HG02678 (cell line): ENCODE results near the gene SLAIN1.

Experiments used
- ATAC-seq: cut with Tn5 transposase; IDR thresholded peaks from one replicate; pipeline ENCODE4 v1.9.1; 2021; ENCODE audit warnings: mild to moderate bottlenecking, moderate library complexity; ENCODE audit not compliant: unreplicated experiment

The SLAIN1 gene

DNA sequence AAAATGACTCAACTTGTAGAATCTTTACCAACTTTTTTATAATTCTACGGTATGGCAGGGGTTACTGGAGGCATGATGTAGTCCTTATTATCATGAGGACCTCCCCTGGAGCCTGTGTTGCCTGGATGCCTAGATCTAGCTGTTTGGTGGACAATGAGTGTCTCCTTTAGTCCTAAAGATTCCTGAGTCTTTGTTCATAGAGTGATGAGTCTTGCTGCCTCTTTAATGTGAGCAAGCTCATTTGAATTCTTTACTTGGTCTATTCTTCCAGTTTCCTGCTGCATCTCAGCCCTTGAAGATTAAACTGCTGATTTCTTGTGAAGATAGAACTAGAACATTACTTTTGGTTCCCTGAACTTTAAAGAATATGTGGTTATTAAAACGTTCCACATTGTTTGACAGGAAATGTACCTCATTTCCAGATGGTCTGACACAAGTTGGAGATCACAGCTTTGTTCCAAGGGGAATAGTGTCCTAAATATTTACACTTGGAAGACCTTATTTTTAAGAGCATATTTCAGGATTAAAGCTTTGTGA is 51.9 kb downstream of the SLAIN1 start:
- ATAC-seq: no peak

DNA sequence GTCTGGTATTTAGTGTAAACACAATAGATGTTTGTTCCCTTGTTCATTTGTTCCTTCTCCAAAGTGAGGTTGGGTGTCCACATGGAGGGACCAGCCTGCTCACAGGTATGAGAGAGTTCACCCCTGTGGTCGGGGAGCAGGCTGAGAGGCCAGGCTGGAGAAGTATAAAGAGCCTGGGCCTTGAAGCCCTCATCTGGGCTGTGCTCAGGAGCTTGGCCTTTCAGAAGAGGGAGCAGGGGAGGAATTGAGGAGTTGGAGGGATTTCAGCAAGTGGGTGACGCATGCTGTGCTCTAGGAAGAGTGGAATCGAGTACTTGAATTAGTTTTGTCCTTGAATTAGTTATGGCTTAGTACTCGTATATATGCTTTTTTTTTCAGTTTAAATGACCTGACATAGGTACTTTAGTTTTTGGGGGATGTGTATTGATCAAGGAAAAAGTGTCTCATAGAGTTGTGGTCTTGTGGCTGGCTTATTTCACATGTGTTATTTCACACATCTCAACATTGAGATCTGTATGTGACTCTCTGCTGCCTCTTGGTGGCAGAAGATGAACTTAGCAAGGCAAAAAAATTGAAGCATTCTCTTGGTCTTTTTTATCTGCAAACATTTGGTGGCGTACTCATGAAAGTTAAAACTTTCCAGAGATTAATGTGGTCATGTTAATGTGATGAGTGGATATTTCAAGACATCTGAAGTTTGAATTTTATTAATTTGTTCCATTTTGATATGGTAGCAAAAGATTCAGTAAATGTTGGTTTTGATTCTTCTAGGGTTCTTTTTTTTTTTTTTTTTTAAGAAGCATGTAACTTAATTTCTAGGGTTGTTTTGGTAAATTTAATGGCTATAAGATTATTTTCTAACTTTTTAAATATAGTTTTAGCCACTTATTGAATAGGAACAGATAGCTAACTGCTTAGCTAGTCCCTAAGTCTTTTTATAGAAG is 54.3 kb downstream of the SLAIN1 start:
- peak; percentile 76 for ATAC-seq

DNA sequence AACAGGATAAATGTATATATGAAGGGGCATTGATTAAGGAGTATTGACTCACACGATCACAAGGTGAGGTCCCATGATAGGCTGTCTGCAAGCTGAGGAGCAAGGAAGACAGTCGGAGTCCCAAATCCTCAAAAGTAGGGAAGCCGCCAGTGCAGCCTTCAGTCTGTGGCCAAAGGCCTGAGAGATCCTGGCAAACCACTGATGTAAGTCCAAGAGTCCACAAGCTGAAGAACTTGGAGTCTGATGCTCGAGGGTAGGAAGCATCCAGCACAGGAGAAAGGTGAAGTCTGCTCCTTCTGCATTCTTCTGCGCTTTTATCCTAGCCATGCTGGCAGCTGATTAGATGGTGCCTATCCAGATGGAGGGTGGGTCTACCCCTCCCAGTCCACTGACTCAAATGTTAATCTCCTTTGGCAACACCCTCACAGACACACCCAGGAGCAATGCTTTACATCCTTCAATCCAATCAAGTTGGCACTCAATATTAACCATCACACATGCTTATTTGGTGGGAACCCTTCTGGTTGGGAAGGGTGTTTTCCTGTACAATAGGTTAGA is 55.1 kb downstream of the SLAIN1 start:
- no peak for ATAC-seq

DNA sequence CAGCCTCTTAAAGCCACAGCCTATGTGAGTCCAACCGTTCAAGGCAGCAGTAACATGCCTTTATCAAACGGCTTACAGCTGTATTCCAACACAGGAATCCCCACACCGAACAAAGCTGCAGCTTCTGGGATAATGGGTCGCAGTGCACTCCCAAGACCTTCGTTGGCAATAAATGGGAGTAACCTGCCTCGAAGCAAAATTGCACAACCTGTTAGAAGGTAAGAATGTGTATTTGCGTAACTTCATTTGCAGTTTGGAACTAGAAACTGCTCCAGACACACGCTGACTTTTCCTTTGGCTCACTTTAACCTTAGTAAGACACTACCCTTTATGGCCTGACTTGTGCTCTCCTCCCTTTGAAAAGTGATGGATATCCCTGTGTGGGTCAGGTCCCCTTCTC is 63.4 kb downstream of the SLAIN1 start:
- no peak for ATAC-seq

DNA sequence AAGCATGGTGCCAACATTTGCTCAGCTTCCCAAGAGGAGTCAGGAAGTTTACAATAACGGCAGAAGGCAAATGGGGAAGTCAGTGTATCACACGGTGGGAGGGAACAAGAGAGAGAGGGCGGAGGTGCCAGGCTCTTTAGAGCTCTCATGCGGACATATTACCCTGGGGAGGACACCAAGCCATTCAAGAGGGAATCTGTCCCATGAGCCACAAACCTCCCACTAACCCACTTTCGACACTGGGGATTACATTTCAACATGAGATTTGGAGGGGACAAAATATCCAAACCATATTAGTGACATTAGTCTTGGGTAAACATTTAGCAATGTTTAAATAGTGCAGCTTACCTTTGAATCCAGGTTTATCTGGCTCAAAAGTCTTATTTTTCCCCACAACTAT is 69.9 kb downstream of the SLAIN1 start:
- ATAC-seq: no peak

DNA sequence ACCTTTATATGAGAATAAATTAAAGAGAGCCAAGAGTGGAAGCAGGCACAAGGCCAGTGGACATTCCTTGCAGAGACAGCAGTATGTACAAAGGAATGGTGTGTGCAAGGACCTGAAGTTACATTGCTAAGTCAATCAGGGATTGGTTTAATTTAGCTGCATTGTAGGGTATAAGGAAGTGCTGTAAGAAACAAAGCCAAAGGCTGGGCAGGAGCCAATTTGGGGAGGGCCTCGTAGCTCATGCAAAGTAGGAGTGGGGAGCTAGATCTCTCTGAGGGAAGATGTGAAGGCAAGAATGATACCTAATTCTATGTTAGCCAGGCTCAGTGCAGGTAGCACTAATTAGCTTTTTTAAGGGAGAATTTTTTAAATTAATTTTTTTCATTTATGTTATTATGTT is 76.7 kb downstream of the SLAIN1 start:
- ATAC-seq: no peak

DNA sequence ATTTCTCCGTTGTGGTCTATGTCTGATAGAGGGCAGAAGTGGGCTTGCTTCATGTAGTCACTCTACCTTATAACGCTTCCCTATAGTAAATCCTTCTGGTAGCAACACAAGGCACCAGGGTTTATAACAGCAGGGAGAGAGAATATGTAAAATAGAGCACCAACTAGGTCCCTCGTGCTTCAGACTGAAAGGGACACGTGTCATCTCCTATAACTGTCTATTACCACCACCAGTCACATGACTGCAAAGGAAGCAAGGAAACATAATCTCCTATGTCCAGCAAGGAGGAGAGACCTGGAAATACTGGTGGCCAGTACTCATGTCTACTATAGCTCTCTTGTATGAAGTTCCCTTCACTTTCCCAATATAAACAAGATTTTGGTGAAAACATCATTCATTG is 79.2 kb downstream of the SLAIN1 start:
- ATAC-seq: no peak

DNA sequence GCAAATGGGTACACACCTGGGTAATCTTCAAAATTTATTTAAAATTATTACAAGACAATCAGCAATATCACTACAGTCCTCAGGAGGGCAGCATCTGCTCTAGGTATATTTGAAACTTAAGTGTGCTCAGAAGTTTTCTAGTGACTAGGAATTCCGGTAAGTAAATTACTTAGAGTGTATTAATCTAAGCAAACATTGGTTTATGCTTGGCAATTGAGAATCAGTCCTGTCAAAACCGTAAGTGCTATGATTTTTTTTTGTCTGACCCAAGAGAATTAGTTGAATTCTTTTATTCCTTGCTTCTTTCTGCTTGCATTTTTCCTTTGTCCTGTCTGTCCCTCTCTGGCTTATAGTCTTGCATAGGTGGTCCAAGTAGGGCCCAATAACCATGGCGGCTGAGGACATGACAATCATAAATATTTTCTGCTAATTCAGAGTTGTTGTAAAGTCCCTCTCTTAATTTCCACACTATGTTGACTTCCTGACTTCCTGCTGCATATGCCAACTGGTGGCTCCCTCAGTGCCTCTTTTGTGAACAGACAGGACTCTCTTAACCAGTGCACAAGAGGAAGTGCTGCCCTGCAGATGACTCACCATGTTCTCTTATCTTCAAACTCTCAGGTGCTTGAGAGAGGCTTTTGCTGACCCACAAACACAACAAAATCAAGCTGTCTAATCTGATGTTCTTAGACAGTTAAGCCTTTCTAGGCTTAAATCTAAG is 82.2 kb downstream of the SLAIN1 start:
- ATAC-seq: peak; percentile 74

DNA sequence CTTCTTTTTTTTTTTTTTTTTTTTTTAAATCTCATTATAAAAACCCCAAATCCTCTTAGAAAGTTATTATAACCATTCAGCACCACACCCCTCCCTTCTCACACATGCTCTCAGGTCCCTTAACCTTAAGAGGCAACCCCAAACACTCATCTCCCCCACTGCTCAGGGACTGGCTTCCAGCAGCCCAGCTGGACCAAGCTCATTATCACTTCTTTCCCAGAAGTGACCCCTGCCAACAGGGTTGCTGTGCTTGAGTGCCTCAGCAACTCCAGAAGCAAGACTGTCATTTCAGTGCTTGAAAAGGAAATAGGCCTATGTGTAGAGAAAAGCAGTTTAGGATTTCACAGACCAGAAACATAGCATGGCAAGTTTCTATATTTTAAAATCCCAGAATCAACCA is 84.3 kb downstream of the SLAIN1 start:
- ATAC-seq: no peak

DNA sequence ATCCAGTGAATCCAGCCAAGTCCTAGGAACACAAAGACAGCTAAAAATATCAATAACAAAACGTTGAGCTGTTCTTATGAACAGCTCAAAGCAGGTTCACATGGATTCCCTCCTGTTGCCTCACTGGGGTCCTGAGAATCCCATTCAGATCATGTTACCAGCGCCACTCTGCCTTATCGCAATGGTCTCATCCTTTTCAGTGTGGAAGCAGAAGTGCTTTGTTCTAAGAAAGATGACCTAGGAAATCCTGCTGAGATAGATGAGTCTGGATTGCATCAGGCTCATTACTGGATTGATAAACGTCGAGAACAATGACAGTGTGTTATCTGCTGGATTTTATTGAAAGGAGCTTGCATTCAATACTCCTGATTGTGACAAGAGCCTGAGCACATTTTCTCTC is 87.0 kb downstream of the SLAIN1 start:
- ATAC-seq: no peak

DNA sequence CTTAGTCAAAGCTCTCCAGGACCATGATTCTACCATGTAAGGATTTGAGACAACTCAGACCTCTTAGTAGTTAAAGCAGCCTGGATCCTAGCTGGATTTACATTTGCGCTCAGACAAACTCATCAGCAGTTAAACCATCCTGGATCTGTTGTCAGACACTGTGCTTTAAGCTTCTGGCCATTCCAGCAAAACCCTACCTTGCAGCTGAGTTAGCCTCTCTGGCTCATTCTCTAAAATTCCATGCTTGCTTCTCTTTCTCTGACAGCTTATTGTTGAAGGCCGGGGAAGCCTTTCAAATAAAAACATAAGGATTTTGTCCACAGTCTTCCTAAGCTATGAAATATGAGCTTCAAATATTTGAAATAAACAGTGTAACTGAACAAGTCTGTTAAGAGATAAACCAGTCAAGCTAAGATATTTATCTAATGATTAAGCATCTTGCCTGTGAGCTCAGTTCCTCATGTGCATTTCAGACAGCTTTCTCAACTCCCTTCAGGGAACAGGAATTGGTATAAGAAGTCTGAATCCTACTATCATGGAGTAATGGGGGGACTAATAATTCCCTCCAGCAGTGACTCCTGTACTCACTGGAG is 89.3 kb downstream of the SLAIN1 start:
- ATAC-seq: no peak

DNA sequence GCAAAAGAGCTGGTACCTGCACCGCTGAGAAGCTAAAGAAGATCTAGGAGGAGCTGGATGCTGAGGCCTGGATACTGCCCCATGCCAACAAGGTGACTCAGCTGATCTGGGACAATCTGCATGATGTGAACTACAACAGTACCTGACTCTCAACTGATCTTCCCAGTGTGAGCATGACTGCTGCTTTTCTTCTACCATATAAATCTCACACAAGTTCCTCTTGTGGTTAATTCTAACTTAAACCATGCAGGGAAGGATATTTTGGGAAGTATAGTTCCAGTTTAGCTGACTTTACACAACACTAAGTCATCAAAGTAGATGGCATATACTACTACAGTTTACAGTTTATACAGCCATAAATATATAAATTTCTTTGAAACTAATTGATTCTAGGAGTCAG is 91.9 kb downstream of the SLAIN1 start:
- no peak for ATAC-seq

DNA sequence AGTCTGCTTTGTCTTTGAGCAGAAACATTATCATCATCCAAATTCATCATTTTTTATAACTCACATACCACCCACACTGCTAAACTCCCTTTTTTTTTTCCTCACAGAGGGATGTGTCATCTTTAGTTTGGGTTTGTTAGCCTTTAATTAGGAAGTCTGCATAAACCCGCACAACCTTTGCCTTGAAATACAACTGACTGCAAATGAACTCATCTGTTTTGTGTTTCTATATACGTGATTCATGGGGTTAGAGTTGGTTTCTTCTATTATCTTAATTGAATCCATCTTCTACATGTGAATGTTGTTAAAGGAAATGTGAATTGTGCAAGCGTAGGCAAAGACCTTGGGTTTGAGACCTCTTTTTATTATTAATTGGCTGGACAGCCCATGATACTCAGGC is 102.7 kb downstream of the SLAIN1 start:
- ATAC-seq: no peak

DNA sequence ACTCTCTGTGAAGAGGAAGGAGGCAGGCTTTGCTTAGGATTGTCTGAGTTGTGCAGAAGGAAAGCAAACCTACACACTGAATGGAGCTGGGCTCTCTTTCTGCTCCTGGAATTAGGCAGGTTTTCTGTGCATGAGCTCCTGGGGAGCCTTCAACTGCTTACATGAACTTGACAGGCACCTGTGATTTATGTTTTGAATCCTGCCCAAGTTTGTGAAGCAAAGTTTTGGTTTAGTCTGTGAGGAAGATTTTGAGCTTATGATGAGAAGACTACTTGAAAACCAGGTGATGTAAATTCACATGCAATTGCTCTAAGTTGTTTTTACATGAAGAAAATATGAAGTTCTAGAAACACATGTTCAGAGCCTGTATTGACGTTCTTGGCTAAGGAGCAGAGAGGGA is 109.0 kb downstream of the SLAIN1 start:
- ATAC-seq: no peak

DNA sequence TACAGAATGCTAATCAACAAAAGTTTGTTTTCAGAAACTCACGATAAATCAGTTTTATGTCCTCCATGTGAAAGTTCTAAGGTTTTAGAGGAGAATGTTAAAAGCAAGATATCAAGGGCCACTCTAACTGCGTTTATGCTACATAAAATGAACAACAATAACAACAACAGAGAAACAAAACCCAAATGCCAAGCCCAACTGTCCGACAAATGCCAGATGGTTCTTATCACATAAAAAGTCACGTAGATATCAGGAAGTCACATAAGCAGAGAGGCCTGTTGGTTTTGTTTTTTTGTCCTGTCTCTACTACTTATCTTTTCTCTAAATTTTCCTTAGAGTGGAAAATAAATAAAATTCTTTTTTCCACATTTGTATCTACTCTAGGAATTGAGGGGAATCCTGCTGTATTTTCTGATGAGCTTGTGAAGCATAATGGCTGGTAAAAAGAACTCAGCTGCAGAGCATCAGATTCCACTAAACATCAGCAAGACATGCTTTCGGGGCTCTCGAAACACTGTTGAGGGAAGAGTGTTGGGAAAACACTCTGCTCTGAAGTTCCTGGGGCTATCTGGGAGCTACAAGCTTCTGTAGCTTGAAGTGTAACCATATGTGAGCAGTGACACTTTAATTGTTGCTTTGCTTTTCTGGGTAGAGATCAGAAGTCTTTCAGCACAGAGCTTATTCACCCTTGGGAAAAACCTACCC is 110.1 kb downstream of the SLAIN1 start:
- no peak for ATAC-seq

DNA sequence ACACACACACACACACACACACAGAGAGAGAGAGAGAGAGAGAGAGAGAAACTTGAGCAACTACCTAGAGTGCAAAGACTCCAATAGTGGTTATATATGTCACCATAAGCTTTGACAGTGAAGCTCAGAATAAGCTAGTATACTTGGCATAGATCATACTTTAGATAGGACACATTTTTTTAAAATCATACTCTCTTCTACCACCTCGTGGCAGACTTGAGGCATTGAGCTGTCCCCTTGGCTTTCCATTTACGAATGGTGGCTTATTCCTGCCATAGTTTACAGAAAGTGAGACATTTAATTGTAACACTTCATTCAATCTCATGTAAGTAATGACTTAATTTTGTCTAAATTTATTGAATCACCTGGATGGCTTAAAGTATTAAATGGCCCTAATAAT is 112.9 kb downstream of the SLAIN1 start:
- ATAC-seq: peak; percentile 84

DNA sequence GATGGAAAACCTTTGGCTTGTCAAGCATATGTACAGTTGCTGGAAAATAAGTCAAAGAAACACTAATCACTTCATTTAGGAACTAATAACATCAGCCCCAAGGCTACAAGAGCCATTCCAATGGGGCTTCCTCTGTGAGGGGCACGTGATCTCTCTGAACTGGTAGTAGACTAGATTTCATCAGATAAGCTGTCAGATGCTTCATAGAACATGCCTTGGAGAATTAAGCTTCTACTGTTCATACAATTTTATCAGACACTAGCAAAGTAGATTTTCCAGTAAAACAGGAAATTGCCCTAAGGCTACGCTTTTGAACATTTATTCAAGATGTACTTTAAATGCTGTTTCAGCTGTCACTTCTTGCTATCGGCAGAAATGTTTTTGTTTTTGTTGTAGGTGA is 113.4 kb downstream of the SLAIN1 start:
- ATAC-seq: no peak

DNA sequence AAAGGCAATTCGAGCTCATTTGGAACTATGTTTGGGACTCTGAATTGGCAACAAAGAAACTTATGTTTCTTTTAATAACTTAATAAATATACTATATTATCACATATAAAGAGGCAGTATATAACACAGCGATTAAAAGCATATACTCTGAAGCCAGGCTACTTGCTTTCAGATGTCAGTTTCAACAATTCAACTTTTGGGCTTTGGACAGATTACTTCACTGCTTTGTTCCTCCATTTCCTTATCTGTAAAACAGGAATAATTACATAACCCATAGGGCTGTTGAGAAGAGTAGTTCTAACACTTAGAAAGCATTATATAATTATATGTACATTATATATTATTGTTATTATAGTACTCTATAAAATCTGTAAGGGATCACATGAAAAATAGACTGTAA is 113.9 kb downstream of the SLAIN1 start:
- ATAC-seq: no peak

DNA sequence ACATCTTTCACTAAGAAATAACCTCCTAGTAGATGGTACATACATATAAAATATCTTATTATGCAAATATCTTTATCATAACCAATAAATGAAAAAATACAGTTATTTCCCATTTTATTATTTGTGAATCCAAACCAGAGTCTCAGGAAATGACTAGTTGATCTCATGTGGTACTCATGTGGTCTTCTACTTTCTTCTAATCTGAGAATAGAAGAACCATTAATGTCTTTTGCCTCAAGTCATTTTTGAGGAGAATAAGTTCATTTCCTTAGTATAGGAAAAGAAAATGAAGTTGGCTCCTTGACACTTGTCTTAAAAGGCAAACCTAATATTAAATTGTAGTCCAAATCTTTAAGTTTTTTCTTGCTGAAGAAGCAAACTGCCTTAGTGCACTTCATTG is 114.5 kb downstream of the SLAIN1 start:
- no peak for ATAC-seq
